ENCODE data around the gene SRBD1.

- no peak for TF ChIP-seq CTCF (IDR thresholded peaks at IDR 0.05)
- no peak for TF ChIP-seq CHD2 (IDR thresholded peaks at IDR 0.05; ENCODE audit: low read length, partially characterized antibody)
- TF ChIP-seq RNF2 (IDR thresholded peaks at IDR 0.05; ENCODE audit: borderline replicate concordance, low read depth), result no peak
- TF ChIP-seq ZC3H11A (IDR thresholded peaks at IDR 0.05), result no peak
- TF ChIP-seq MAX (IDR thresholded peaks at IDR 0.05), result no peak
- no peak for TF ChIP-seq POLR2A (IDR thresholded peaks at IDR 0.05; ENCODE audit: low read length)
- TF ChIP-seq EHMT2 (IDR thresholded peaks at IDR 0.05; ENCODE audit: low read depth), result no peak
- TF ChIP-seq ESRRA (IDR thresholded peaks at IDR 0.05; ENCODE audit: borderline replicate concordance, low read length), result no peak
- TF ChIP-seq SMC3 (IDR thresholded peaks at IDR 0.05), result no peak
- no peak for TF ChIP-seq EP300 (IDR thresholded peaks at IDR 0.05)
Observed at GRCh38 chr2:45570671-45571334, 40.3 kb downstream of the SRBD1 start.
